Activated B cell treated with CpG ODN at 0.5 μM for 24 hours (primary cell): Measurements from ENCODE around the gene PIKFYVE. TPM values are rescaled to one million over a fixed set of nuclear protein-coding genes. Genes with fewer than 3 reads are reported as not detected.

ENCODE experiments used
- ATAC-seq: fragments of 200-7000 bp; cut with Tn5 transposase; one replicate; pipeline ENCODE4 v1.10.0; 2021; ENCODE audit warnings: low read depth, mild to moderate bottlenecking, moderate library complexity
- CTCF ChIA-PET: fragments of 350-600 bp; sonication (Branson Sonifier 250); formaldehyde crosslinking; loops from one replicate; lab custom pipeline; 2021; ENCODE audit warnings: antibody characterized with exemption; lab: Charles Lee
- POLR2A ChIA-PET: fragments of 350-600 bp; sonication (Branson Sonifier 250); formaldehyde crosslinking; loops from one replicate; lab custom pipeline; 2021; ENCODE audit warnings: antibody characterized with exemption; lab: Charles Lee
- DNase-seq: peaks from one replicate; pipeline ENCODE4 v3.0.0; 2022
- H3K27ac Mint-ChIP-seq: one replicate; pipeline ENCODE4 v1.8.0; 2020; ENCODE audit warnings: mixed read lengths
- H3K27me3 Mint-ChIP-seq: one replicate; pipeline ENCODE4 v1.8.0; 2021; ENCODE audit warnings: mixed read lengths
- H3K36me3 Mint-ChIP-seq: one replicate; pipeline ENCODE4 v1.8.0; 2021; ENCODE audit warnings: low read depth, mixed read lengths
- H3K4me1 Mint-ChIP-seq: one replicate; pipeline ENCODE4 v1.8.0; 2021; ENCODE audit warnings: mixed read lengths
- H3K4me3 Mint-ChIP-seq: one replicate; pipeline ENCODE4 v1.8.0; 2020; ENCODE audit warnings: mild to moderate bottlenecking, mixed read lengths
- H3K9me3 Mint-ChIP-seq: one replicate; pipeline ENCODE4 v1.8.0; 2020; ENCODE audit warnings: mixed read lengths
- intact Hi-C: fragments of 100-400 bp; cut with micrococcal nuclease; formaldehyde crosslinking; loops from one replicate; pipeline ENCODE4 v1.15.1; 2024
- total RNA-seq: library from RNA; stranded (reverse); gene quantifications from 2 replicates; pipeline ENCODE4 v1.2.3, GENCODE V29; 2022
- TF ChIP-seq, protein P1 (sequence below): fragments of 200-600 bp; IDR thresholded peaks from one replicate; pipeline ENCODE4 v1.8.0; 2022; ENCODE audit warnings: antibody characterized with exemption, mild to moderate bottlenecking

Gene PIKFYVE
- total RNA-seq, 1 donor from 2014 or later = 106 TPM

DNA sequence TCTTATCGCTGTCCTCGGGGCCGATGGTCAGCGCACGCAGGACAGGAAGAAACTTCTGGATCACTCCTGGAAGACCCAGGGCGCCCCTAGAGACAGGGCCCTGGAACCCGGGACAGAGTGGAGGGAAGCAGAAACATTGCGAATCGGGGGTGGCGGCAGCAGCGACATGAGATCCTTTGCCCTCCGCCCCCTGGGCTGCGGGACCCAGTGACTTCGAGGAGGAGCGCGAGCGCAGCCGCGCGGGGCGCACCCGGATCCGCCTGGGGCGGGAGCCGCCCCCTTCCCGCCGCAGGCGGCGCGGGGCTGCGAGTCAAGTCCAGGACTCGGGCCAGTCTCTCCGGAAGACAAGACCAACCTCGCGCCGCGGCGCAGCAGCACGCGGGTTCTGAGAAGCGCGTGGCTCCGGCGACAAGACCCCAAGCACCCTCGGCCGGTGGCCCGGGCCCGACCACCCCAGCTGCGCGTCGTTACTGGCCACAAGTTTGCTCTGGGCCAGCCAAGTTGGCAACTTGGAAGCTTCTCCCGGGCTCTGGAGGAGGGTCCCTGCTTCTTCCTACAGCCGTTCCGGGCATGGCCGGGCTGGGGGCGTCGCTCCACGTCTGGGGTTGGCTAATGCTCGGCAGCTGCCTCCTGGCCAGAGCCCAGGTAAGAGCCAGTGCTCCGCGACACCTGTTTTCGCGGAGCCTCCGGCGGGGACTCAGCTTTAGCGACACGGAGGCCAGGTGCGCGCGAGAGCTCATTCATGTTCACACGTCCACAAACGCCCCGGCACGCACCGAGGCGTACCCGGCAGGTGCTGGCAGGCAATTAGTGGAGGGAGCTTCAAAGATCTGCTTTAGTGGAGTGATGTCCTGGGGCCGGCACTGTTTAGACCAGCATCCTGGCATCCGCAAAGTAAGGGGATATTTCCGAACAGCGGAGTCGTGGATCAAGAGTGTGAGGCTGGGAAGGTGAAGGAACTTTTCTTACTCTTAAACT lies 140.7 kb downstream of the PIKFYVE start, which contains the start of gene PTH2R:
TSS of gene PTH2R (plus strand) at position 319 of the 978 bp plus-strand sequence. CDS start at position 571, 252 bp downstream.
- peaks cover 59% of the 10 kb centered on the region for H3K27me3 Mint-ChIP-seq
- POLR2A ChIA-PET = no interaction called here

DNA sequence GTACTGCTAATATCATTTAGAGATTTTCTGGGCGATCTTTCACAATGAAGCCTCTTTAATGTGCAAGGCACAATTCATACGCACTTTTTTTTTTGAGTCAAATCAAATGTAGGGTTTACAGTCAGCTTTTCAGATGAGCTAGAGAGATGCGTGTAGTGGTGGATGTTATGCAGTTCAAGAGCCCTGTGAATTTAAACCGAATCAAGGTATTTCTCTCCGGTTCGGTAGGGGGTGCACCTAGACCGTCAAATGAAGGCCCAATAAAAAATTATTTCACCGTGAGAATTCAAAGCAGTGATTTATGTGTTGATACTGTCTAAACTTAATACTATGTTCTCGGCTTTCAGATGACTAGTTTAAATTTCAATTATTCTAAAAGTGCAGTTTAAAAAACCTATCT lies 141.6 kb downstream of the PIKFYVE start:
- Mint-ChIP-seq H3K27me3 (peaks cover 53% of the 10 kb centered on the region), H3K4me3 (no peak overlapping the region), H3K27ac (no peak overlapping the region), H3K4me1 (peaks cover 12% of the 10 kb centered on the region), H3K9me3 (no peaks in the 10 kb centered on the region), H3K36me3 (no peaks in the 10 kb centered on the region)
- ChIA-PET CTCF (no interaction called here), POLR2A (no interaction called here)
- no peak for ATAC-seq
- TF ChIP-seq, protein P1, sequence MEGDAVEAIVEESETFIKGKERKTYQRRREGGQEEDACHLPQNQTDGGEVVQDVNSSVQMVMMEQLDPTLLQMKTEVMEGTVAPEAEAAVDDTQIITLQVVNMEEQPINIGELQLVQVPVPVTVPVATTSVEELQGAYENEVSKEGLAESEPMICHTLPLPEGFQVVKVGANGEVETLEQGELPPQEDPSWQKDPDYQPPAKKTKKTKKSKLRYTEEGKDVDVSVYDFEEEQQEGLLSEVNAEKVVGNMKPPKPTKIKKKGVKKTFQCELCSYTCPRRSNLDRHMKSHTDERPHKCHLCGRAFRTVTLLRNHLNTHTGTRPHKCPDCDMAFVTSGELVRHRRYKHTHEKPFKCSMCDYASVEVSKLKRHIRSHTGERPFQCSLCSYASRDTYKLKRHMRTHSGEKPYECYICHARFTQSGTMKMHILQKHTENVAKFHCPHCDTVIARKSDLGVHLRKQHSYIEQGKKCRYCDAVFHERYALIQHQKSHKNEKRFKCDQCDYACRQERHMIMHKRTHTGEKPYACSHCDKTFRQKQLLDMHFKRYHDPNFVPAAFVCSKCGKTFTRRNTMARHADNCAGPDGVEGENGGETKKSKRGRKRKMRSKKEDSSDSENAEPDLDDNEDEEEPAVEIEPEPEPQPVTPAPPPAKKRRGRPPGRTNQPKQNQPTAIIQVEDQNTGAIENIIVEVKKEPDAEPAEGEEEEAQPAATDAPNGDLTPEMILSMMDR = no peak
- no peak for DNase-seq
- intact Hi-C loops = no loop called here

More for the DNA sequence above, 140.7 kb downstream of the PIKFYVE start, which contains the start of gene PTH2R:
- Mint-ChIP-seq H3K9me3 (no peaks in the 10 kb centered on the region), H3K4me1 (peaks cover 12% of the 10 kb centered on the region), H3K4me3 (peak within 1 kb of the TSS; percentile 45), H3K27ac (no peak within 1 kb of the TSS), H3K36me3 (no peaks in the 10 kb centered on the region)
- DNase-seq = no peak
- CTCF ChIA-PET = no interaction called here
- intact Hi-C loops = no loop called here
- no peak for ATAC-seq
- TF ChIP-seq, protein P1 = no peak

Other genes starting within 250 kb of the PIKFYVE start
- gene PLEKHM3, start 240.7 kb upstream of the PIKFYVE start, total RNA-seq = 12.0 and 12.2 TPM in 2 replicates
- gene CRYGD, start 141.7 kb upstream of the PIKFYVE start, total RNA-seq = not detected in 2 replicates
- not detected in 2 replicates for gene CRYGC, start 136.4 kb upstream of the PIKFYVE start, total RNA-seq
- not detected in 2 replicates for gene CRYGB, start 120.1 kb upstream of the PIKFYVE start, total RNA-seq
- not detected in 2 replicates for gene CRYGA, start 102.7 kb upstream of the PIKFYVE start, total RNA-seq
- not detected in 2 replicates for gene C2orf80, start 76.2 kb upstream of the PIKFYVE start, total RNA-seq
- 36.9 and 46.6 TPM in 2 replicates for gene IDH1, start 11.2 kb upstream of the PIKFYVE start, total RNA-seq
- gene PTH2R, start 140.5 kb downstream of the PIKFYVE start, total RNA-seq = 0.29 and 0.34 TPM in 2 replicates